CD14-positive monocyte (primary cell): ENCODE data around the gene AP1S3. TPM values are rescaled to one million over a fixed set of nuclear protein-coding genes. Genes with fewer than 3 reads are reported as not detected.

Experiments used
- DNase-seq, 3 donors: peaks; one replicate each; pipeline ENCODE4 v3.0.0-alpha.2; 2011 to 2022
- H2AFZ ChIP-seq: 2 replicates; pipeline ENCODE4 v1.6.0; 2012; ENCODE audit warnings: mild to moderate bottlenecking, low read depth, low read length, inconsistent platforms; ENCODE audit not compliant: insufficient read depth, poor library complexity, severe bottlenecking
- H3K27ac ChIP-seq, 2 donors: 1 replicate in 1 of 2; 2 replicates in 1 of 2; pipeline ENCODE4 v1.5.1; 2012 to 2013; ENCODE audit warnings: low read length in 2 of 2, control low read depth in 1 of 2, inconsistent platforms in 1 of 2, low read depth in 1 of 2, mild to moderate bottlenecking in 1 of 2
- H3K27me3 ChIP-seq, 2 donors: one replicate each; pipeline versions ENCODE4 v1.6.0 to v1.6.1; 2011 to 2013; ENCODE audit warnings: low read length in 2 of 2; ENCODE audit not compliant: control insufficient read depth in 2 of 2, insufficient read depth in 2 of 2
- H3K36me3 ChIP-seq, 2 donors: replicated peaks in 1 of 2; 1 replicate in 1 of 2; 2 replicates in 1 of 2; pipeline versions ENCODE4 v1.5.1 to v1.6.1; 2012 to 2013; ENCODE audit warnings: low read length in 2 of 2, control low read depth in 1 of 2, inconsistent platforms in 1 of 2, mild to moderate bottlenecking in 1 of 2; ENCODE audit not compliant: insufficient read depth in 2 of 2, control insufficient read depth in 1 of 2
- H3K4me1 ChIP-seq, 2 donors: 1 replicate in 1 of 2; 2 replicates in 1 of 2; pipeline versions ENCODE4 v1.5.1 to v1.6.1; 2012 to 2013; ENCODE audit warnings: low read length in 2 of 2, control low read depth in 1 of 2, inconsistent platforms in 1 of 2, mild to moderate bottlenecking in 1 of 2, moderate library complexity in 1 of 2; ENCODE audit not compliant: insufficient read depth in 2 of 2, control insufficient read depth in 1 of 2
- H3K4me2 ChIP-seq: replicated peaks from 2 replicates; pipeline ENCODE3; 2012; ENCODE audit warnings: low read length, moderate library complexity, mild to moderate bottlenecking; ENCODE audit not compliant: poor library complexity, severe bottlenecking; ENCODE audit errors: extremely low read depth
- H3K4me3 ChIP-seq, 3 experiments: fragments of 200-600 bp in 1 of 3; sonication (generic) in 1 of 3; replicated peaks in 1 of 3; 1 replicate in 2 of 3; 2 replicates in 1 of 3; pipeline ENCODE4 v1.5.1; 2011 to 2013; ENCODE audit warnings: low read length in 3 of 3, mild to moderate bottlenecking in 3 of 3, control low read depth in 2 of 3, low read depth in 2 of 3, inconsistent platforms in 1 of 3, moderate library complexity in 1 of 3
- H3K79me2 ChIP-seq: 2 replicates; pipeline ENCODE4 v1.6.0; 2012; ENCODE audit warnings: mild to moderate bottlenecking, control low read depth, inconsistent platforms, low read length, moderate library complexity; ENCODE audit not compliant: insufficient read depth
- H3K9ac ChIP-seq: 2 replicates; pipeline ENCODE4 v1.6.0; 2017; ENCODE audit warnings: low read length, mild to moderate bottlenecking; ENCODE audit not compliant: insufficient read depth, poor library complexity, severe bottlenecking
- H3K9me3 ChIP-seq, 2 donors: replicated peaks in 1 of 2; 1 replicate in 1 of 2; 2 replicates in 1 of 2; pipeline versions ENCODE4 v1.5.1 to v1.6.1; 2012 to 2013; ENCODE audit warnings: low read length in 2 of 2, control low read depth in 1 of 2; ENCODE audit not compliant: control insufficient read depth in 1 of 2, insufficient read depth in 1 of 2
- H4K20me1 ChIP-seq: 2 replicates; pipeline ENCODE4 v1.6.0; 2012; ENCODE audit warnings: mild to moderate bottlenecking, low read length, control low read depth, moderate library complexity; ENCODE audit not compliant: insufficient read depth
- H3K27ac Mint-ChIP-seq, 7 donors: one replicate each; pipeline ENCODE4 v1.8.0; 2020; ENCODE audit warnings: mild to moderate bottlenecking in 7 of 7, mixed read lengths in 7 of 7, moderate library complexity in 6 of 7, inconsistent platforms in 2 of 7
- H3K27me3 Mint-ChIP-seq, 3 donors: one replicate each; pipeline ENCODE4 v1.8.0; 2021 to 2022; ENCODE audit warnings: low read depth in 3 of 3, mild to moderate bottlenecking in 3 of 3, mixed read lengths in 3 of 3, moderate library complexity in 3 of 3, inconsistent platforms in 1 of 3
- H3K36me3 Mint-ChIP-seq, 2 donors: one replicate each; pipeline ENCODE4 v1.8.0; 2020; ENCODE audit warnings: mixed read lengths in 2 of 2, inconsistent platforms in 1 of 2, mild to moderate bottlenecking in 1 of 2
- H3K4me1 Mint-ChIP-seq: one replicate; pipeline ENCODE4 v1.8.0; 2020; ENCODE audit warnings: mild to moderate bottlenecking, mixed read lengths
- H3K4me3 Mint-ChIP-seq, 2 donors: one replicate each; pipeline ENCODE4 v1.8.0; 2020; ENCODE audit warnings: mild to moderate bottlenecking in 2 of 2, mixed read lengths in 2 of 2, moderate library complexity in 1 of 2
- H3K9me3 Mint-ChIP-seq, 7 donors: one replicate each; pipeline ENCODE4 v1.8.0; 2020 to 2022; ENCODE audit warnings: mixed read lengths in 7 of 7, mild to moderate bottlenecking in 6 of 7, moderate library complexity in 6 of 7, inconsistent platforms in 2 of 7
- CTCF ChIP-seq: fragments of 200-600 bp; IDR thresholded peaks from one replicate; pipeline ENCODE4 v1.8.0; 2022; ENCODE audit warnings: antibody characterized with exemption, mild to moderate bottlenecking
- WGBS: methylation state at CpG from one replicate; pipeline ENCODE4 v1.1.5; 2013; ENCODE audit warnings: missing lambda C conversion rate; ENCODE audit not compliant: insufficient coverage; 5-methylcytosine and 5-hydroxymethylcytosine counted together
- intact Hi-C, 2 donors: fragments of 100-400 bp; cut with micrococcal nuclease; formaldehyde crosslinking; loops; one replicate each; pipeline versions ENCODE4 v1.15.0 to v1.15.1; 2023
- polyA plus RNA-seq, 3 donors: library from polyadenylated mRNA; depleted of rRNA in 1 of 3; unstranded in 2 of 3; stranded (reverse) in 1 of 3; fragments of 300-500 nt in 2 of 3; fragments of >200 nt in 1 of 3; fragmentation: Illumina TruSeq in 2 of 3; gene quantifications; 1 replicate in 2 of 3; 2 replicates in 1 of 3; pipeline ENCODE4 v1.2.3, GENCODE V29; 2012 to 2021

The AP1S3 gene
- polyA plus RNA-seq, 3 donors: 0.80 to 1.3 (median 0.81) TPM

GRCh38 chr2:223746611-223747010 lies 90.8 kb downstream of the AP1S3 start:
- Mint-ChIP-seq H3K27ac (no peak overlapping the region), H3K4me3 (no peak overlapping the region), H3K4me1 (no peaks in the 10 kb centered on the region), H3K27me3 (peaks cover 1 to 3% (median 2%) of the 10 kb centered on the region in 3 donors), H3K9me3 (peaks cover 0 to 4% (median 0%) of the 10 kb centered on the region in 7 donors), H3K36me3 (no peaks in the 10 kb centered on the region)
- H3K27ac ChIP-seq: no peak overlapping the region
- DNase-seq: no peak
- no peak overlapping the region for H2AFZ ChIP-seq
- intact Hi-C loops: no loop called here
- 100% methylated on average over 1 of the region's 2 CpGs for WGBS
- H3K79me2 ChIP-seq: no peaks in the 10 kb centered on the region
- H3K36me3 ChIP-seq: no peaks in the 10 kb centered on the region
- H3K9me3 ChIP-seq: no peaks in the 10 kb centered on the region
- H3K4me1 ChIP-seq: no peaks in the 10 kb centered on the region
- H3K4me3 ChIP-seq: no peak overlapping the region
- no peak for TF ChIP-seq CTCF
- H4K20me1 ChIP-seq: no peaks in the 10 kb centered on the region
- H3K9ac ChIP-seq: no peak overlapping the region
- no peak overlapping the region for H3K4me2 ChIP-seq
- H3K27me3 ChIP-seq: no peaks in the 10 kb centered on the region

- Mint-ChIP-seq H3K9me3 (peaks cover 0 to 7% (median 2%) of the 10 kb centered on the region in 7 donors), H3K4me1 (no peaks in the 10 kb centered on the region), H3K36me3 (no peaks in the 10 kb centered on the region), H3K27ac (no peak overlapping the region), H3K27me3 (peaks cover 1 to 4% (median 3%) of the 10 kb centered on the region in 3 donors), H3K4me3 (no peak overlapping the region)
- intact Hi-C loops: no loop called here
- no peaks in the 10 kb centered on the region for H3K36me3 ChIP-seq
- 75% methylated on average over 3 of the region's 3 CpGs for WGBS
- no peaks in the 10 kb centered on the region for H3K79me2 ChIP-seq
- H3K9me3 ChIP-seq: no peaks in the 10 kb centered on the region
- no peak overlapping the region for H3K9ac ChIP-seq
- H3K4me1 ChIP-seq: no peaks in the 10 kb centered on the region
- no peaks in the 10 kb centered on the region for H3K27me3 ChIP-seq
- no peaks in the 10 kb centered on the region for H4K20me1 ChIP-seq
- no peak for DNase-seq
- H3K4me2 ChIP-seq: no peak overlapping the region
- H2AFZ ChIP-seq: no peak overlapping the region
- H3K4me3 ChIP-seq: no peak overlapping the region
- no peak overlapping the region for H3K27ac ChIP-seq
- no peak for TF ChIP-seq CTCF
Observed at GRCh38 chr2:223744580-223744979, 92.8 kb downstream of the AP1S3 start.
